Spleen (tissue), 11 donors: ENCODE results near the gene NUP98. TPM values are rescaled to one million over a fixed set of nuclear protein-coding genes. Genes with fewer than 3 reads are reported as not detected.
A peak's percentile ranks its signal among the peaks of the same experiment; 100 is the strongest.
"Not testable (repeated sequence)": the region's sequence is repeated elsewhere in the genome, so short reads cannot be mapped to it uniquely, and the experiment has no call there.

ENCODE experiments used
- DNase-seq: peaks from one replicate; pipeline ENCODE4 v3.0.0-alpha.2; 2020
- H3K27ac ChIP-seq, 8 donors: fragments of 200-600 bp; sonication (generic) in 7 of 8; 1 replicate in 4 of 8; 2 replicates in 4 of 8; pipeline versions ENCODE4 v1.5.0 to v1.8.0; 2016 to 2021; ENCODE audit warnings: inconsistent platforms in 4 of 8, mild to moderate bottlenecking in 4 of 8, moderate library complexity in 1 of 8
- H3K27me3 ChIP-seq, 7 donors: fragments of 200-600 bp; sonication (generic) in 6 of 7; replicated peaks in 1 of 7; 1 replicate in 4 of 7; 2 replicates in 3 of 7; pipeline versions ENCODE4 v1.5.0 to v1.8.0; 2016 to 2021; ENCODE audit warnings: inconsistent platforms in 3 of 7, mild to moderate bottlenecking in 1 of 7
- H3K36me3 ChIP-seq, 6 donors: fragments of 200-600 bp; sonication (generic) in 5 of 6; 1 replicate in 4 of 6; 2 replicates in 2 of 6; pipeline versions ENCODE4 v1.5.0 to v1.8.0; 2016 to 2021; ENCODE audit warnings: inconsistent platforms in 2 of 6
- H3K4me1 ChIP-seq, 6 donors: fragments of 200-600 bp; sonication (generic) in 5 of 6; 1 replicate in 3 of 6; 2 replicates in 3 of 6; pipeline versions ENCODE4 v1.5.0 to v1.8.0; 2016 to 2021; ENCODE audit warnings: inconsistent platforms in 3 of 6
- H3K4me3 ChIP-seq, 8 donors: fragments of 200-600 bp; sonication (generic) in 7 of 8; 1 replicate in 4 of 8; 2 replicates in 4 of 8; pipeline versions ENCODE4 v1.5.0 to v1.8.0; 2016 to 2021; ENCODE audit warnings: inconsistent platforms in 4 of 8, mild to moderate bottlenecking in 4 of 8, moderate library complexity in 2 of 8
- H3K9me3 ChIP-seq, 8 donors: fragments of 200-600 bp; sonication (generic) in 7 of 8; 1 replicate in 4 of 8; 2 replicates in 4 of 8; pipeline versions ENCODE4 v1.5.0 to v1.8.0; 2016 to 2021; ENCODE audit warnings: inconsistent platforms in 4 of 8
- CTCF ChIP-seq, 11 experiments: fragments of 200-600 bp in 7 of 11; fragments of 450-650 bp in 4 of 11; sonication (generic) in 4 of 11; IDR thresholded peaks in 8 of 11; conservative IDR thresholded peaks in 3 of 11; 1 replicate in 7 of 11; 2 replicates in 4 of 11; pipeline versions ENCODE4 v1.4.0 to v1.8.0; 2016 to 2021; ENCODE audit warnings: antibody characterized with exemption in 11 of 11, inconsistent platforms in 4 of 11, mild to moderate bottlenecking in 1 of 11
- POLR2A ChIP-seq, 3 donors: fragments of 450-650 bp; IDR thresholded peaks; one replicate each; pipeline ENCODE4 v1.5.1; 2017; ENCODE audit warnings: antibody characterized with exemption in 3 of 3, mild to moderate bottlenecking in 1 of 3
- POLR2AphosphoS5 ChIP-seq, 3 donors: sonication (generic); formaldehyde crosslinking; IDR thresholded peaks; one replicate each; pipeline ENCODE4 v1.5.1; 2017; ENCODE audit warnings: antibody characterized with exemption in 3 of 3
- WGBS, 5 donors: extraction: QIAGEN DNeasy Blood & Tissue Kit in 3 of 5; methylation state at CpG; one replicate each; pipeline versions ENCODE4 v1.1.5 to v1.1.7; 2013 to 2018; 5-methylcytosine and 5-hydroxymethylcytosine counted together
- intact Hi-C: fragments of 100-400 bp; cut with DNase I; formaldehyde crosslinking; loops from one replicate; pipeline ENCODE4 v1.15.0; 2023; ENCODE audit warnings: low total_unique reads
- polyA plus RNA-seq, 3 donors: library from polyadenylated mRNA; stranded (reverse); fragments of 200-250 nt; gene quantifications; one replicate each; pipeline ENCODE4 v1.2.1, GENCODE V29; 2013
- total RNA-seq, 7 donors: library from RNA; depleted of rRNA in 3 of 7; stranded (reverse); fragments of >200 nt in 3 of 7; fragmentation: NEBNext Ultra II Directional in 4 of 7; extraction: Animal tissue kit (Norgen Biotek cat#: 25700) in 4 of 7; gene quantifications; one replicate each; pipeline versions ENCODE4 v1.1.0 to v1.2.1, GENCODE V29; 2016 to 2021
- donor health status: healthy with polysubstance abuse.
- donor health status: DM: no; HTN: no; CAD: no; lungs with moderate emphysema.
- donor health status: DM: no; HTN: no; CAD: no.
- donor health status: Bipolar disorder and iron deficiency.
- donor health status: healthy.
- donor health status: DM: no; HTN: no; CAD: no.
- donor health status: DM: yes; HTN: yes; CAD: no.

The NUP98 gene
- total and polyA plus RNA-seq, 10 donors = 12.6 to 171 (median 88.7) TPM

DNA sequence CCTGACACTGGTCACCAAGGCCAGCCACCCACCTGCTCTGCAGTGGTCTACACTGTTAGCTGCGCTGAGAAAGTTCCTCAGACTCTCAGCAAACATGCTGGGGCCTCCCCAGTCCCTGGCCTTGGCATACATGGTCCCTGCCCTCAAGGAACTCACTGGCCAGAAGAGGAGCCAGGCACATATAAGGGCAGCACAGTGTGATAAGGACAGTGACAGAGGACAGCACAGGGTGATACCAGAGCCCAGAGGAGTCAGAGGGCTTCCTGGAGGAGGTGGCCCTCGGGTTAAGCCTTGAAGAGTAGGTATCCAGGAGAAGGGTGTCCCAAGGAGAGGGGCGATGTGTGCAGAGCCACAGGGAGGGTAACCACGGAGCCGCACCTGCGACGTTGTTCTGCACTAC is 151.8 kb downstream of the NUP98 start:
- Histone ChIP-seq H3K27ac (no peak overlapping the region), H3K36me3 (no peaks in the 10 kb centered on the region), H3K4me1 (peaks cover 6 to 19% (median 15%) of the 10 kb centered on the region in 6 donors), H3K27me3 (peaks cover 0 to 61% (median 20%) of the 10 kb centered on the region in 7 donors), H3K4me3 (no peak overlapping the region), H3K9me3 (no peaks in the 10 kb centered on the region)
- intact Hi-C loops = no loop called here
- TF ChIP-seq POLR2A (IDR thresholded peaks at IDR 0.05) (no peak), CTCF (IDR thresholded peaks at IDR 0.05 in 8 of 11, conservative IDR thresholded peaks at IDR 0.05 in 3 of 11) (no peak), POLR2AphosphoS5 (IDR thresholded peaks at IDR 0.05) (no peak)
- 74 to 91% (median 84%) methylated on average over 6 to 7 of the region's 7 CpGs for WGBS, 5 donors
- no peak for DNase-seq

DNA sequence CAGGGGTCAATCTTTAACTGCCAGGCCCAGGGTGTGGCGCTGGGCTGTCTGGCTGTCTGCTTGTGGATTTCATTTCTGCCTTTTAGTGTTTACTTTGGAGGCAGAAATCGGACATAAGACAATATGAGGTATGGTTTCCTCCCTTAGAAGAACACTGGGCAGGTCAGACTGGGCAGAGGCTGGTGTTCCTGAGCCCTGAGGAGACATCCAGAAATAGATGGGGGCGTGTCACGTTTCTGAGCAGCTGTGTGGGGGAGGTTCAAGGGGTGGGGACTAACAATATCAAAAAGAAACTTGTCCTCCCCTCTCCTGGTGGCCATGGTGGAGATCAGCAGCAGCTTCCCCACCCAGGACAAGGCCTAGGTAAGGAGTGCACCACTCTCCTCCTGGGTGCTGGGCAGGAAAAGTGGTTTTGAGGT is 152.5 kb downstream of the NUP98 start, which contains the start of gene ART1:
ART1 (plus strand) TSS at position 312 of the 419 bp plus-strand sequence. CDS start 14,086 bp downstream, outside the sequence.
- TF ChIP-seq CTCF (IDR thresholded peaks at IDR 0.05 in 8 of 11, conservative IDR thresholded peaks at IDR 0.05 in 3 of 11) (no peak), POLR2AphosphoS5 (IDR thresholded peaks at IDR 0.05) (no peak), POLR2A (IDR thresholded peaks at IDR 0.05) (no peak)
- Histone ChIP-seq H3K9me3 (no peaks in the 10 kb centered on the region), H3K36me3 (no peaks in the 10 kb centered on the region), H3K4me3 (no peak within 1 kb of the TSS), H3K4me1 (peaks cover 6 to 19% (median 15%) of the 10 kb centered on the region in 6 donors), H3K27me3 (peaks cover 0 to 61% (median 20%) of the 10 kb centered on the region in 7 donors), H3K27ac (no peak within 1 kb of the TSS)
- WGBS, 5 donors = 66 to 87% (median 73%) methylated on average over 4 of the region's 4 CpGs
- intact Hi-C loops = no loop called here
- DNase-seq = no peak

DNA sequence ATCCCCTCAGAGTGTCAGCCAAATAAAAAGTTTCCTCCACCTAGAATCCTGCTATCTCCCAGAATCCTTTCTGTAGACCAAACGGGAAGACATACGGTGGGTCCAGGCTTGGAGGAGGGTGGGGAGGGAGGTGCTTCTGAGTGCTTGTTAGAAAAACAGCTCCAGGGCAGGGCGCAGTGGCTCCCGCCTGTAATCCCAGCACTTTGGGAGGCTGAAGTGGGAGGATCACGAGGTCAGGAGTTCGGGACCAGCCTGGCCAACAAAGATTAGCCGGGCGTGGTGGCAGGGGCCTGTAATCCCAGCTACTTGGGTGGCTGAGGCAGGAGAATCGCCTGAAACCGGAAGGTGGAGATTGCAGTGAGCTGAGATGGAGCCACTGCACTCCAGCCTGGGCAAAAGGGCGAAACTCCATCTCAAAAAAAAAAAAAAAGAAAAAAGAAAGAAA is 154.2 kb downstream of the NUP98 start:
- H3K4me3 ChIP-seq = peak overlapping the region in 2 of 8 donors; percentile 48 to 70

DNA sequence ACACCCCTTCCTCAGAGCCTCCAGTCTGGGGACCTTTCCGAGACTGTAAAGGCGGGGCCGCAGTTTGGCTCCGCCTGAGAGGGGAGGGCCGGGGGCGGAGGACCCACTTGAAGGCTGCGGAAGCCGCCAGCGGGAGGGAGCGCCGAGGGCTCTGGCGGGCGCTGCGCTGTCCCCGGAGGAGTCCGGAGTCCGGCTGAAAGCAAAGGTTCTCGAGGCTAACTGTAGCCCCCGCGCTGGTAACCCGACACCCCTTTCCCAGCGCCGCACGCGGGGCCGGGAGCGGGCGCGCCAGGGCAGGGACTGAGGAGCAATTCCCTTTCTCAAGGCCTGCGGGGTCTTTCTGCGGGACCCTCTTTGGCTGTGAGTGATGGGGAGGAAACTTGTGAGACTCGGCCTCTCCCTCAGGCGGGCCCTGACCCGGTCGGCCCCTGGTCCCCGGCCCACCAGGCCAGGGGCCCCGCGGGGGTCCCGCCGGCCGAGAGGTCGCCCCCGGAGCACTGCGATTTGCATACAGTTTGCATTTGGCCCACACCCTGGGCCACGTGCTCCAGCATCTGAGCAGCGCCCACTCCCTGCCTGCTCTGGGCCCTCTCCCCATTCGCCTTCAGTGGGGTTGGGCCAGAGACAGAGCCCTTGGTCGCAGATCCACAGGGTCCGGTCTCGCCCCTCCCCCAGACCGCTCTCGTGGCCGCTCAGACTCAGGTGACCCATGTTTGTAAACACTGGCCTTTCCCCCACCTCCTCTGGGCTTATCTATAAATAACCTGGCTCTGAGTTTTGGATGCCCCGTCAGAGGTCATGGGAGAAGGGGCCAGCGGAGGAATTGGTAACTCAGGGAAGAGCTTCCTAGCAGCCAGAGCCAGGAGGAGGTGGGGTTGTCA is 155.0 kb downstream of the NUP98 start:
- no peaks in the 10 kb centered on the region for H3K9me3 ChIP-seq
- intact Hi-C loops = no loop called here
- 2 to 5% (median 3%) methylated on average over 12 to 55 of the region's 55 CpGs for WGBS, 5 donors
- H3K4me1 ChIP-seq = peaks cover 6 to 19% (median 15%) of the 10 kb centered on the region in 6 donors
- H3K27me3 ChIP-seq = peaks cover 0 to 61% (median 20%) of the 10 kb centered on the region in 7 donors
- TF ChIP-seq POLR2A (IDR thresholded peaks at IDR 0.05) = no peak
- TF ChIP-seq POLR2AphosphoS5 (IDR thresholded peaks at IDR 0.05) = peak in 2 of 3 donors; percentile 32 to 61
- H3K4me3 ChIP-seq = peak overlapping the region; percentile 29 to 70 (median 41)
- peak; percentile 86 for DNase-seq
- H3K36me3 ChIP-seq = no peaks in the 10 kb centered on the region
- no peak overlapping the region for H3K27ac ChIP-seq

More for the DNA sequence above, 154.2 kb downstream of the NUP98 start:
- H3K36me3 ChIP-seq, H3K9me3 ChIP-seq, intact Hi-C loops, H3K27ac ChIP-seq, DNase-seq: not testable (repeated sequence)
- Histone ChIP-seq H3K4me1 (peaks cover 6 to 19% (median 15%) of the 10 kb centered on the region in 6 donors), H3K27me3 (peaks cover 0 to 61% (median 20%) of the 10 kb centered on the region in 7 donors)
- 50 to 64% (median 55%) methylated on average over 10 to 11 of the region's 11 CpGs for WGBS, 5 donors

DNA sequence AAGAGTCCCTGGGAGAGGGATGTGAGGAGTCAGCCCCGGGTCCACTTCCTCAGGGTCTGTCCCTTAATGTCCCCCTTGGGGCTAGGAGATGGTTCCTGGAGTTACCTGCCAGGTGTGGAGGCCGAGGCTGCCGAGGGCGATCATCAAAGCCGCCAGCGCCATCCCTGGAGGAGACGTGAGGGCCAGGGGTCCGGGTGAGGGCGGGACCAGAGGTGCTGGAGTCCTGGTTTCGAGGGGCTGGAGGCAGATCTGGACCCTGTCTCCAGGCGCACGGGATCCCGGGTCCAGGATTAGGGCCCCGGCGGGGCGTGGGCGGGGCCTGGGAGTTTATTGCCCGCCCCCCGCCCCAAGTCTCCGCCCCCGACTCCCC is 155.7 kb downstream of the NUP98 start, which contains the start of gene ART5:
ART5 (minus strand) TSS at position 292 of the 370 bp plus-strand sequence; CDS start at position 162, 130 bp downstream.
- intact Hi-C loops = no loop called here
- Histone ChIP-seq H3K4me3 (peak within 1 kb of the TSS; percentile 29 to 70 (median 41)), H3K36me3 (no peaks in the 10 kb centered on the region), H3K4me1 (peaks cover 6 to 19% (median 15%) of the 10 kb centered on the region in 6 donors), H3K27me3 (peaks cover 0 to 55% (median 20%) of the 10 kb centered on the region in 7 donors), H3K27ac (no peak within 1 kb of the TSS), H3K9me3 (no peaks in the 10 kb centered on the region)
- TF ChIP-seq POLR2A (IDR thresholded peaks at IDR 0.05) (no peak), POLR2AphosphoS5 (IDR thresholded peaks at IDR 0.05) (no peak), CTCF (IDR thresholded peaks at IDR 0.05 in 8 of 11, conservative IDR thresholded peaks at IDR 0.05 in 3 of 11) (no peak)
- WGBS, 5 donors = 19 to 43% (median 31%) methylated on average over 7 to 21 of the region's 21 CpGs
- no peak for DNase-seq
